Breast epithelium (tissue), 4 donors: Measurements from ENCODE around the gene HDAC9. TPM values are rescaled to one million over a fixed set of nuclear protein-coding genes. Genes with fewer than 3 reads are reported as not detected.
"Not testable (repeated sequence)": the region's sequence is repeated elsewhere in the genome, so short reads cannot be mapped to it uniquely, and the experiment has no call there.

Source experiments
- DNase-seq, 2 donors: peaks; one replicate each; pipeline ENCODE4 v3.0.0-alpha.2; 2019; ENCODE audit warnings: low spot score in 2 of 2
- H3K27ac ChIP-seq, 2 donors: fragments of 200-600 bp; sonication (generic) in 1 of 2; one replicate each; pipeline ENCODE4 v1.5.1; 2016 to 2019; ENCODE audit warnings: mild to moderate bottlenecking in 1 of 2
- H3K27me3 ChIP-seq, 2 donors: fragments of 200-600 bp; sonication (generic) in 1 of 2; one replicate each; pipeline versions ENCODE4 v1.5.1 to v1.6.0; 2017 to 2019; ENCODE audit warnings: control low read depth in 1 of 2, mild to moderate bottlenecking in 1 of 2
- H3K36me3 ChIP-seq: fragments of 200-600 bp; one replicate; pipeline ENCODE4 v1.5.1; 2019
- H3K4me1 ChIP-seq, 2 donors: fragments of 200-600 bp; sonication (generic); one replicate each; pipeline ENCODE4 v1.5.1; 2016 to 2019; ENCODE audit warnings: control low read depth in 1 of 2
- H3K4me3 ChIP-seq, 3 donors: fragments of 200-600 bp; sonication (generic); 1 replicate in 2 of 3; 2 replicates in 1 of 3; pipeline ENCODE4 v1.5.1; 2016 to 2019; ENCODE audit warnings: mild to moderate bottlenecking in 3 of 3, moderate library complexity in 2 of 3
- H3K9me3 ChIP-seq, 2 donors: fragments of 200-600 bp; sonication (generic) in 1 of 2; one replicate each; pipeline ENCODE4 v1.5.1; 2016 to 2019; ENCODE audit warnings: control low read depth in 1 of 2
- POLR2A ChIP-seq: fragments of 450-650 bp; IDR thresholded peaks from one replicate; pipeline ENCODE4 v1.6.1; 2016; ENCODE audit warnings: antibody characterized with exemption, mild to moderate bottlenecking, moderate library complexity
- POLR2AphosphoS5 ChIP-seq, 3 donors: sonication (generic); formaldehyde crosslinking; IDR thresholded peaks; one replicate each; pipeline ENCODE4 v1.6.1; 2017; ENCODE audit warnings: antibody characterized with exemption in 3 of 3
- intact Hi-C: fragments of 100-400 bp; cut with DNase I; formaldehyde crosslinking; loops from one replicate; pipeline ENCODE4 v1.15.1; 2023; ENCODE audit warnings: low total_unique reads
- total RNA-seq, 3 donors: library from RNA; depleted of rRNA; stranded (reverse); fragments of >200 nt; gene quantifications; one replicate each; pipeline ENCODE4 v1.1.0, GENCODE V29; 2016
- TF ChIP-seq, protein P1 (sequence below), 3 donors: fragments of 450-650 bp; IDR thresholded peaks; one replicate each; pipeline ENCODE4 v1.5.1; 2016 to 2017; ENCODE audit warnings: antibody characterized with exemption in 3 of 3, mild to moderate bottlenecking in 3 of 3, moderate library complexity in 3 of 3

Gene HDAC9
- total RNA-seq, 3 donors from 2014 or later = 7.2 to 27.5 (median 7.3) TPM

DNA sequence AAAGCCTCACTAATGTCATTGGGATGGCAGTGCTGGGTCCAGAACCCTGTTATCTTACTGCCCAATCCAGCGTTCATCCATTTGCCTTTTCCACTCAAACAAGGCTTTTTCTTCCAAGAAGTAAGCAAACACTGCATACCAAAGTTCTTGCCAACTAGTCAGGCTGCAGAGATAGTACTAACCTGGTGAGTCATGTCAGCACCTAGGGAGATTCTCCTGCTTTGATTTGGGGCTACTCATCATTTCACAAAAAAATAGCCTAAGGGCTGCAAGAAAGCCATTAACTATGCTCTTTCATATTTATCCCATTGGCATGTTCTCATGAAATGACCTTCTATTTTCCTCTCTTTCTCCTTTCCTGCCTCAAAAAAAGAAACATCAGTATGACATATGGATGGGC lies 479.3 kb downstream of the HDAC9 start:
- Histone ChIP-seq H3K4me3 (no peak overlapping the region), H3K27me3 (no peaks in the 10 kb centered on the region), H3K36me3 (no peaks in the 10 kb centered on the region), H3K27ac (no peak overlapping the region), H3K4me1 (no peaks in the 10 kb centered on the region), H3K9me3 (no peaks in the 10 kb centered on the region)
- DNase-seq = no peak
- intact Hi-C loops = no loop called here
- no peak for TF ChIP-seq POLR2AphosphoS5 (IDR thresholded peaks at IDR 0.05)
- TF ChIP-seq, protein P1, sequence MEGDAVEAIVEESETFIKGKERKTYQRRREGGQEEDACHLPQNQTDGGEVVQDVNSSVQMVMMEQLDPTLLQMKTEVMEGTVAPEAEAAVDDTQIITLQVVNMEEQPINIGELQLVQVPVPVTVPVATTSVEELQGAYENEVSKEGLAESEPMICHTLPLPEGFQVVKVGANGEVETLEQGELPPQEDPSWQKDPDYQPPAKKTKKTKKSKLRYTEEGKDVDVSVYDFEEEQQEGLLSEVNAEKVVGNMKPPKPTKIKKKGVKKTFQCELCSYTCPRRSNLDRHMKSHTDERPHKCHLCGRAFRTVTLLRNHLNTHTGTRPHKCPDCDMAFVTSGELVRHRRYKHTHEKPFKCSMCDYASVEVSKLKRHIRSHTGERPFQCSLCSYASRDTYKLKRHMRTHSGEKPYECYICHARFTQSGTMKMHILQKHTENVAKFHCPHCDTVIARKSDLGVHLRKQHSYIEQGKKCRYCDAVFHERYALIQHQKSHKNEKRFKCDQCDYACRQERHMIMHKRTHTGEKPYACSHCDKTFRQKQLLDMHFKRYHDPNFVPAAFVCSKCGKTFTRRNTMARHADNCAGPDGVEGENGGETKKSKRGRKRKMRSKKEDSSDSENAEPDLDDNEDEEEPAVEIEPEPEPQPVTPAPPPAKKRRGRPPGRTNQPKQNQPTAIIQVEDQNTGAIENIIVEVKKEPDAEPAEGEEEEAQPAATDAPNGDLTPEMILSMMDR (IDR thresholded peaks at IDR 0.05) = no peak

DNA sequence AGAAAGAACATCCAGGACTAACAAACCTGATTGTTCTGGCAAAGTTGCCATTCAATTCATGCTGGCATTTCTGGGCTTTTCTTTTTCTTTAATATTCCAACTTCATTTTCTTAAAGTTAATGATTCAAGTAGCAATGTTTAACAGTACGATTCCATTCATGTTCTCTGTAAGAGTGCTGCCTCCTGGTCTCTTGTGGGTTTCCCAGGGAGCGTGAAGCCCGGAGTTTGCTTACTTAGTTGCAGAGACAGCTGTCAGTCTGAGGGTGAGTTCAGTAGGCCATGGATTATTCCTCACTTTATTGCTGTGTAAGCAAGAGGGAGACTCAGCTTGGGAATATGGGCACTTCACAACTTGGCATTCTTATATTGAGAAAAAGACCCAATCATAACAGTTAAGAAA lies 479.7 kb downstream of the HDAC9 start:
- intact Hi-C loops = no loop called here
- H3K4me3 ChIP-seq = no peak overlapping the region
- TF ChIP-seq POLR2A (no peak), POLR2AphosphoS5 (IDR thresholded peaks at IDR 0.05) (no peak)
- TF ChIP-seq, protein P1 (IDR thresholded peaks at IDR 0.05) = no peak
- H3K36me3 ChIP-seq = no peaks in the 10 kb centered on the region
- no peaks in the 10 kb centered on the region for H3K4me1 ChIP-seq
- H3K27ac ChIP-seq = no peak overlapping the region
- H3K9me3 ChIP-seq = no peaks in the 10 kb centered on the region
- no peak for DNase-seq
- no peaks in the 10 kb centered on the region for H3K27me3 ChIP-seq

DNA sequence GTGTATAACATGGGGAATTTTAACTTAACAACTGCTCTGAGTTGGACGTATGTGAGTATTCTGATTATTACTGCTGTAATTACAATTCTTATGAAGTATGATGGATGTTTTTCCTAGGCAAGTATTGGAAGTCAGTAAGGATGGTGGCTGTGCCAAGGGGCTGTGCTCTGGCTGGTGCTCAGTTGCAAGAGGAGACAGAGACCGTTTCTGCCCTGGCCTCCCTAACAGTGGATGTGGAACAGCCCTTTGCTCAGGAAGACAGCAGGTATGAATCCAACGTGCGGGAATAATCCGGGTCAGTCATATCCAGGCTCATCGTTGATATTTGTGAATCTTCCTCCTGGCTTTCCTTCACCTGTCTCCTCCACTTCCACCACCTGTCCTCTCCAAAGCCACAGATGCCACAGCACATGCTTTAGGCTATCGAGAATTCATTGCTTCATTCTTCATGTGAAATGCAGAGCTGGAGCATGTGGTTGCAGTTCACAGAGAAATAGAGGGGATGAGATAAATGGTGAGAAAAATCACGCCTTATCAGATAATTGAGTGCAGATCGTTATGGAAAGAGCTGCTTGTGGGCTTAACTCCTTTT lies 480.2 kb downstream of the HDAC9 start:
- Histone ChIP-seq H3K4me3 (no peak overlapping the region), H3K36me3 (no peaks in the 10 kb centered on the region), H3K9me3 (no peaks in the 10 kb centered on the region), H3K27ac (no peak overlapping the region), H3K27me3 (no peaks in the 10 kb centered on the region), H3K4me1 (no peaks in the 10 kb centered on the region)
- no peak for DNase-seq
- TF ChIP-seq POLR2AphosphoS5 (IDR thresholded peaks at IDR 0.05) = no peak
- intact Hi-C loops = no loop called here

DNA sequence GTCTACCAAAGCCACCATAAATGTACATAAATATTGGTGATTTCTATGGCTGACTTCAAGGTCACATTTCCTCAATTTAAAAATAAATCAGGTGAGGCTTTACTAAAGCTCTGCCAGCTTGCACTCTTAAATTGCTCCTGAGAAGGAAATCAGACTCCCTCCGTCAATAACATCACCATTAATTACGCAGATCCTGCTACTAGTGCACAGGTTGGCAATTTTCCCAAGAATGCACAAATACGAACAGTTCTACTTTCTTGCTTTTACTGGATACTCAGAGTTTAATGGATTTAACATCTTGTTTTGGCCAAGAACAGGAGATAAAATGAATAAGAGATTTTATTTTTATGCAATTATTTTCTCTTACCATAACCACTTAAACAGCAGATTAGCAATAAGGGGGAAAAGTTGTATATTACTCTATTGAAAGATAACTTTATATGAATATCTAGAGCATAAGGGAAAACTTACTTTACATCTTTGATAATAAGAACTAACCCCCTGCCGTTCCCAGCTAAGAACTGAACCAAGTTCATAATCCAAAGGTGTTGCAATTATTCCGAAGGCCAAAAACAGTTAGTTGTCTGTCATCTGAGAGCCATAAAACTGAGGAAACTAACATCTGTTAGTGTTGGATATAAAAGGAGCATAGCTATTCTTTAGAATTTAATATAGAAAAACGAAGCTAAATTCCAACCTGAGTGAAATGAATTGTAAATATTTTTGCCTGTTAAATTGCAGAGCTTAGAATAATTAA lies 481.3 kb downstream of the HDAC9 start:
- Histone ChIP-seq H3K9me3 (no peaks in the 10 kb centered on the region), H3K27ac (no peak overlapping the region)
- intact Hi-C loops = no loop called here

DNA sequence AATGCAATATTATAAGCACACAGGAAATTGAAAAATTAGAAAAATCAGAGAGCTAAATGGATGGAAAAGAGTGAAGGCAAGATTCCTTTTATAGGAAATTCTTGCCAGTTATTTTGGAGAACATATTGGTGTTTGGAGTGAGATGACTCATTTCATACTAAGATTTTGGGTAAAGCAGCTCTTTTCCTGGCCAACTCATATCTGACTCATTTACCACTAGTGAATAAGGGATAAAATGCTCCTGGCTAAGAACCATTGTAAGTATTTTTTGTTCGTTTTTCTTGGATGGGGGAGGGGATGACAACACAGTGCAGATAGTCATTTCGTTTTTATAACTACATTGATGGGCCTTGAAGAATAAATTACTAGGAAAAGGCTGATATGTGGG lies 482.6 kb downstream of the HDAC9 start:
- H3K4me3 ChIP-seq = no peak overlapping the region
- intact Hi-C loops = no loop called here
- H3K27ac ChIP-seq = peak overlapping the region in 1 of 2 donors; percentile 38

More for the DNA sequence above, 481.3 kb downstream of the HDAC9 start:
- Histone ChIP-seq H3K27me3 (no peaks in the 10 kb centered on the region), H3K4me1 (no peaks in the 10 kb centered on the region), H3K4me3 (no peak overlapping the region), H3K36me3 (no peaks in the 10 kb centered on the region)
- DNase-seq = no peak
- TF ChIP-seq, protein P1 (IDR thresholded peaks at IDR 0.05) = no peak
- TF ChIP-seq POLR2AphosphoS5 (IDR thresholded peaks at IDR 0.05) (no peak), POLR2A (no peak)

DNA sequence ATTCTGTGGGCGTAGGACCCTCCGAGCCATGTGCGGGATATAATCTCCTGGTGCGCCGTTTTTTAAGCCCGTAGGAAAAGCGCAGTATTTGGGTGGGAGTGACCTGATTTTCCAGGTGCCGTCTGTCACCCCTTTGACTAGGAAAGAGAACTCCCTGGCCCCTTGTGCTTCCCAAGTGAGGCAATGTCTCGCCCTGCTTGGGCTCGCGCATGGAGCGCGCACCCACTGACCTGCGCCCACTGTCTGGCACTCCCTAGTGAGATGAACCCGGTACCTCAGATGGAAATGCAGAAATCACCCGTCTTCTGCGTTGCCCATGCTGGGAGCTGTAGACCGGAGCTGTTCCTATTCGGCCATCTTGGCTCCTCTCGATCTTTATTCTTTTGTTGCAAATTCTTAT lies 495.2 kb downstream of the HDAC9 start:
- H3K9me3 ChIP-seq, H3K27ac ChIP-seq, intact Hi-C loops, DNase-seq, H3K4me3 ChIP-seq, H3K27me3 ChIP-seq, H3K4me1 ChIP-seq, H3K36me3 ChIP-seq: not testable (repeated sequence)

More for the DNA sequence above, 482.6 kb downstream of the HDAC9 start:
- Histone ChIP-seq H3K4me1 (no peaks in the 10 kb centered on the region), H3K36me3 (no peaks in the 10 kb centered on the region), H3K9me3 (no peaks in the 10 kb centered on the region), H3K27me3 (no peaks in the 10 kb centered on the region)
- no peak for DNase-seq
- TF ChIP-seq, protein P1 (IDR thresholded peaks at IDR 0.05) = no peak
- no peak for TF ChIP-seq POLR2AphosphoS5 (IDR thresholded peaks at IDR 0.05)
- TF ChIP-seq POLR2A = no peak
